Measurements from ENCODE around the gene AKR1C2.
"Not testable (repeated sequence)": the region's sequence is repeated elsewhere in the genome, so short reads cannot be mapped to it uniquely, and the experiment has no call there.

The AKR1C2 gene

GRCh38 chr10:4953405-4953804 is 50.3 kb downstream of the AKR1C2 start:
- DNase-seq = no peak

GRCh38 chr10:4951512-4952162 is 52.0 kb downstream of the AKR1C2 start:
- not testable (repeated sequence) for DNase-seq

- no peak for DNase-seq
Measured at GRCh38 chr10:4947635-4948596, 55.7 kb downstream of the AKR1C2 start.

GRCh38 chr10:4947039-4947634 is 56.5 kb downstream of the AKR1C2 start:
- no peak for DNase-seq

GRCh38 chr10:4945766-4946717 is 57.6 kb downstream of the AKR1C2 start:
- DNase-seq = no peak

- no peak for DNase-seq
Measured at GRCh38 chr10:4944841-4945240, 58.8 kb downstream of the AKR1C2 start.

GRCh38 chr10:4943821-4944220 is 59.8 kb downstream of the AKR1C2 start:
- DNase-seq = no peak

- DNase-seq = not testable (repeated sequence)
Measured at GRCh38 chr10:4943416-4943815, 60.2 kb downstream of the AKR1C2 start.

GRCh38 chr10:4942931-4943330 is 60.7 kb downstream of the AKR1C2 start:
- not testable (repeated sequence) for DNase-seq

- no peak for DNase-seq
Measured at GRCh38 chr10:4941540-4942330, 61.9 kb downstream of the AKR1C2 start.

GRCh38 chr10:4940909-4941308 is 62.7 kb downstream of the AKR1C2 start:
- DNase-seq = not testable (repeated sequence)

- DNase-seq = not testable (repeated sequence)
Measured at GRCh38 chr10:4940073-4940428, 63.6 kb downstream of the AKR1C2 start.

GRCh38 chr10:4939224-4940072 is 64.2 kb downstream of the AKR1C2 start:
- no peak for DNase-seq

Measured in CD4-positive, alpha-beta T cell treated with Interferon gamma for 1 hour (primary cell).